Skin of body (tissue), 2 donors: Measurements from ENCODE around the gene MIOS. TPM values are rescaled to one million over a fixed set of nuclear protein-coding genes. Genes with fewer than 3 reads are reported as not detected.
"Not testable (repeated sequence)": the region's sequence is repeated elsewhere in the genome, so short reads cannot be mapped to it uniquely, and the experiment has no call there.

Source experiments
- DNase-seq: peaks from one replicate; lab custom pipeline; 2025; lab: John Stamatoyannopoulos, UW
- total RNA-seq: library from RNA; depleted of rRNA; stranded (reverse); fragments of >200 nt; gene quantifications from one replicate; pipeline ENCODE4 v1.2.3, GENCODE V29; 2014

MIOS gene
- total RNA-seq, 1 donor from 2014 or later = 50.0 TPM

GRCh38 chr7:7647495-7648036, 80.9 kb downstream of the MIOS start:
- no peak for DNase-seq

GRCh38 chr7:7650682-7651206, 84.1 kb downstream of the MIOS start:
- no peak for DNase-seq

- DNase-seq = no peak
Measured at GRCh38 chr7:7651479-7651878, 84.8 kb downstream of the MIOS start.

GRCh38 chr7:7652798-7653540, 86.3 kb downstream of the MIOS start:
- no peak for DNase-seq

GRCh38 chr7:7653593-7654187, 87.0 kb downstream of the MIOS start:
- no peak for DNase-seq

GRCh38 chr7:7654964-7655715, 88.5 kb downstream of the MIOS start:
- DNase-seq = no peak

GRCh38 chr7:7656459-7656858, 89.8 kb downstream of the MIOS start:
- not testable (repeated sequence) for DNase-seq

Other genes starting within 250 kb of the MIOS start
- gene COL28A1, start 31.0 kb upstream of the MIOS start, total RNA-seq = 9.0 TPM
- gene UMAD1, start 73.9 kb downstream of the MIOS start, total RNA-seq = 8.5 TPM
- 19.4 TPM for gene RPA3, start 151.7 kb downstream of the MIOS start, total RNA-seq